Ovary (tissue), 9 donors: ENCODE data around the gene UBE2N. TPM values are rescaled to one million over a fixed set of nuclear protein-coding genes. Genes with fewer than 3 reads are reported as not detected.

ENCODE experiments used
- DNase-seq, 5 donors: peaks; one replicate each; pipeline ENCODE4 v3.0.0-alpha.2; 2019 to 2020
- H3K27ac ChIP-seq, 2 donors: fragments of 200-600 bp; one replicate each; pipeline versions ENCODE4 v1.5.1 to v1.8.0; 2019 to 2022
- H3K27me3 ChIP-seq: fragments of 200-600 bp; one replicate; pipeline ENCODE4 v1.8.0; 2022
- H3K36me3 ChIP-seq: fragments of 200-600 bp; sonication (generic); one replicate; pipeline ENCODE4 v1.5.1; 2019
- H3K4me1 ChIP-seq: one replicate; pipeline ENCODE4 v1.8.1; 2013; ENCODE audit warnings: mild to moderate bottlenecking, moderate library complexity; ENCODE audit not compliant: insufficient read depth
- H3K4me3 ChIP-seq: fragments of 200-600 bp; sonication (generic); one replicate; pipeline ENCODE4 v1.5.1; 2017
- H3K9me3 ChIP-seq, 2 donors: fragments of 200-600 bp in 1 of 2; sonication (generic) in 1 of 2; one replicate each; pipeline versions ENCODE4 v1.5.1 to v1.8.1; 2013 to 2019; ENCODE audit warnings: mild to moderate bottlenecking in 1 of 2, moderate library complexity in 1 of 2
- CTCF ChIP-seq, 3 donors: fragments of 450-650 bp in 2 of 3; fragments of 200-600 bp in 1 of 3; IDR thresholded peaks; one replicate each; pipeline versions ENCODE4 v1.5.1 to v1.8.0; 2016 to 2022; ENCODE audit warnings: antibody characterized with exemption in 3 of 3, mild to moderate bottlenecking in 1 of 3
- EP300 ChIP-seq: sonication (generic); formaldehyde crosslinking; IDR thresholded peaks from one replicate; pipeline ENCODE4 v1.6.1; 2017; ENCODE audit warnings: antibody characterized with exemption
- POLR2A ChIP-seq: fragments of 450-650 bp; IDR thresholded peaks from one replicate; pipeline ENCODE4 v1.6.1; 2017; ENCODE audit warnings: antibody characterized with exemption, mild to moderate bottlenecking, moderate library complexity
- WGBS, 3 donors: extraction: QIAGEN DNeasy Blood & Tissue Kit in 1 of 3; methylation state at CpG; one replicate each; pipeline versions ENCODE4 v1.1.5 to v1.1.7; 2013 to 2017; 5-methylcytosine and 5-hydroxymethylcytosine counted together
- intact Hi-C, 4 donors: fragments of 100-400 bp; cut with DNase I; formaldehyde crosslinking; loops; one replicate each; pipeline versions ENCODE4 v1.11.0 to v1.15.1; 2022 to 2023
- polyA plus RNA-seq, 2 donors: library from polyadenylated mRNA; stranded (reverse); fragments of 200-250 nt in 1 of 2; fragments of 350-450 nt in 1 of 2; fragmentation: Illumina TruSeq in 1 of 2; extraction: RNeasy Lipid Tissue Mini Kit (QIAGEN cat#74804) in 1 of 2; gene quantifications; one replicate each; pipeline ENCODE4 v1.2.3, GENCODE V29; 2013 to 2014
- total RNA-seq, 7 donors: library from RNA; depleted of rRNA in 2 of 7; stranded (reverse); fragments of >200 nt in 2 of 7; fragmentation: NEBNext Ultra II Directional in 3 of 7; extraction: Animal tissue kit (Norgen Biotek cat#: 25700) in 3 of 7; gene quantifications; one replicate each; pipeline versions ENCODE4 v1.1.0 to v1.2.4, GENCODE V29; 2016 to 2023
- donor health status: DM: no; HTN: no; CAD: no; lungs with moderate emphysema.
- donor health status: DM: no; HTN: no; CAD: no.
- donor health status: Bipolar disorder and iron deficiency.
- donor health status: DM: yes; HTN: yes; CAD: no.
- donor health status: DM: no; HTN: no; CAD: no.
- donor health status: DM: yes; HTN: yes; CAD: no.

UBE2N gene
- total and polyA plus RNA-seq, 9 donors: 18.8 to 102 (median 63.3) TPM

GRCh38 chr12:93377252-93378195 is 64.2 kb downstream of the UBE2N start, which contains the start of gene NUDT4:
Gene NUDT4 (plus strand): TSS chr12:93377925. CDS start chr12:93378323, 398 bp downstream.
- peak in 1 of 3 donors; percentile 23 for TF ChIP-seq CTCF (IDR thresholded peaks at IDR 0.05)
- peak; percentile 94 for TF ChIP-seq POLR2A
- no peak for TF ChIP-seq EP300
- peak within 1 kb of the TSS; percentile 66 to 89 for H3K27ac ChIP-seq
- H3K36me3 ChIP-seq: no peaks in the 10 kb centered on the region
- 1 to 5% (median 3%) methylated on average over 37 to 62 of the region's 79 CpGs for WGBS, 3 donors
- no peaks in the 10 kb centered on the region for H3K27me3 ChIP-seq
- peaks cover 6% of the 10 kb centered on the region for H3K4me1 ChIP-seq
- intact Hi-C loops: loop anchor here in 1 of 4 donors (5.0 kb wide), 1 partner anchor 375 kb away; no protein-coding TSS in a partner anchor
- DNase-seq: peak; percentile 98 to 99 (median 99)
- H3K9me3 ChIP-seq: no peaks in the 10 kb centered on the region
- peak within 1 kb of the TSS; percentile 97 for H3K4me3 ChIP-seq

- intact Hi-C loops: loop anchor here in 1 of 4 donors (5.0 kb wide), 1 partner anchor 374 kb away; no protein-coding TSS in a partner anchor
- H3K27me3 ChIP-seq: no peaks in the 10 kb centered on the region
- DNase-seq: peak in 4 of 5 donors; percentile 33 to 54 (median 40)
- WGBS, 3 donors: 45 to 62% (median 50%) methylated on average over 10 of the region's 10 CpGs
- no peaks in the 10 kb centered on the region for H3K36me3 ChIP-seq
- H3K27ac ChIP-seq: peak overlapping the region; percentile 42 to 89
- H3K9me3 ChIP-seq: no peaks in the 10 kb centered on the region
- peaks cover 6% of the 10 kb centered on the region for H3K4me1 ChIP-seq
- peak overlapping the region; percentile 97 for H3K4me3 ChIP-seq
- TF ChIP-seq EP300: no peak
- no peak for TF ChIP-seq CTCF (IDR thresholded peaks at IDR 0.05)
- TF ChIP-seq POLR2A: no peak
Observed at GRCh38 chr12:93376436-93377251, 65.1 kb downstream of the UBE2N start.

- Histone ChIP-seq H3K36me3 (no peaks in the 10 kb centered on the region), H3K27me3 (no peaks in the 10 kb centered on the region), H3K4me3 (no peak overlapping the region), H3K9me3 (no peaks in the 10 kb centered on the region), H3K27ac (peak overlapping the region in 1 of 2 donors; percentile 89), H3K4me1 (peaks cover 6% of the 10 kb centered on the region)
- WGBS, 3 donors: 91 to 96% (median 92%) methylated on average over 6 of the region's 6 CpGs
- intact Hi-C loops: loop anchor here in 1 of 4 donors (5.0 kb wide), 1 partner anchor 374 kb away; no protein-coding TSS in a partner anchor
- TF ChIP-seq POLR2A (no peak), CTCF (IDR thresholded peaks at IDR 0.05) (no peak), EP300 (no peak)
- DNase-seq: no peak
Observed at GRCh38 chr12:93375906-93376305, 65.8 kb downstream of the UBE2N start.
